ENCODE data around the gene CAPN12.
A peak's percentile ranks its signal among the peaks of the same experiment; 100 is the strongest.

Gene CAPN12

DNA sequence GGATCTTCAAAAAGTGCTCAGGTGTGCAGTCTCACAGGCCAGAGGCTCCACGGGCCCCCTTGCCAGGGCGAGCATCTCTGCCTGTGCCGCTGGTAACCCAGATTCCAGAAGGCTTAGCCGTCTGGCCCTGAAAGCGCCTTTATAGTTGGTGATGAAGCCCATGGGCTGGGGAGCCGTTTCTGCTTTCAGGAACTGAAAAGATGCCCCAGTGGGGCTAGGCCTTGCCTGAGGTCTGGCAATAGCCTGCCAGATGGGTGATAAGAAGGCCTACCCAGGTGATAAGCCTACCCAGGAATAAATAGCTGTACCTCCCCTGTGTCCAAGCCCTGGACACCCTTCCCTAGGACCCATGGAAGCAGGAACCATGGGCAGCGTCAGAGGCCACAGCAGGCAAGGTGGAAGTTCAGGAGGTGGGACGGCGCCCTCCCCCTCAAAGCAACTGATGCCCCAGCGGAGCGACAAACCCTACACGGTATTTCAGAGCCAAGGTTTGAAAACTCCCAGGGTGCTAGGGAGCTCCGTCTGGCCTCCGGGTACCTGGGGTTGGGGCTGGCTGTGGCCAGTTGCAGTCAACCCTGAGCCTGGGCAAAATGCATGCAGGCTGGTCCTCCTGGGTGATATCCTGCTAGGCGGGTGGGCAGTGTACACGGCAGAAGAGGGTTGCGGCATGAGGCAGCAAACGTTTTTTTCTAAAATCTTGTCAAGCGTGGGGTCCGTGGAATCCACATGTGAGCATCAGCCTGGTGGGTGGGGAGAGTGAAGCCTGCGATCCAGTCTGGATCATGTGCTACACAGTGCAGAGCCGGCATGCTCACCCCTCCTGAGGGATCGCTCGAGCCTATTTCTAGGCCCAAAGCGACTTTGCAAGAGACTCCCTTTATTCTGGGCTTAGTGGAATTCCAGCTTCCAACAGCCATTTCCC is 51.6 kb downstream of the CAPN12 start:
- DNase-seq = no peak

DNA sequence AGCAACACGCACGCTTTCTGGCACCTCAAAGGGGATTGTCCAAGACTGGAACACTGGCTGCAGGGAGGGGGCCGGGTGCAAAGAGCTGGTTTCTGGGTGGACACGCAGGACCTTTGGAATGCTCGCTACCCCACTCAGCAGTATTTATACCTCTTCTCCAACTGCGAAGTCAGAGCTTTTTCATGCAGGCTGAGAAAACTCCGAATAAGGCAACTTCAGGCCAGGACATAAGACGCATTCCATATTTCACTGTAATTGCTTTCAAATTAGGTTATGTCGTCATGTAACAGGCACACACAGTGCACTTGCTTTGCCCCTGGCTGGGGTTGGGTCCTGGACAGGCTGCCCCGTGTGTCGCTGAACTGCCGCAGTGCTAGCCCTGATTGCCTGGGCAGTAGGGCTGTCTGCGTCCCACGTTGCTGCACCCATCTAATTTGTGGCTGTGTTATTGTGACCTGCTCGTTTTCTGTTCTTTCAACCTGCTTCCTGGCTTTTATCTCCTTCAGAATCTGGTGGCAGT is 52.3 kb downstream of the CAPN12 start:
- no peak for DNase-seq

DNA sequence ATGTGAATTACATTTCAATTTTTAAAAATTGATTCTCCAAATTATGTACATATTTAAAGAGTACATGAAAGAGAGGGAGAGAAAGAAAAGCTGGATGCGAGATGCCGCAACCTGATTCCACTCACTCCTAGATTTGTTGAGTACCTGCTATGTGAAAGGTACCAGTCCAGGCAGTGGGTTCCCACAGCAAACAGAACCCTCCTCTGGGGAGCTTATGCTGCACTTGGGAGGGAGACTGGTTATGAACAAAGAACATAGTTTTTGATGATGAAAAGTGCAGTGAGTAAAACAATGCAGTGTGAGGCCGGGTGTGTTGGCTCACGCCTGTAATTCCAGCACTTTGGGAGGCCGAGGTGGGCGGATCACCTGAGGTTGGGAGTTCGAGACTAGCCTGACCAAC is 53.4 kb downstream of the CAPN12 start:
- DNase-seq = no peak

DNA sequence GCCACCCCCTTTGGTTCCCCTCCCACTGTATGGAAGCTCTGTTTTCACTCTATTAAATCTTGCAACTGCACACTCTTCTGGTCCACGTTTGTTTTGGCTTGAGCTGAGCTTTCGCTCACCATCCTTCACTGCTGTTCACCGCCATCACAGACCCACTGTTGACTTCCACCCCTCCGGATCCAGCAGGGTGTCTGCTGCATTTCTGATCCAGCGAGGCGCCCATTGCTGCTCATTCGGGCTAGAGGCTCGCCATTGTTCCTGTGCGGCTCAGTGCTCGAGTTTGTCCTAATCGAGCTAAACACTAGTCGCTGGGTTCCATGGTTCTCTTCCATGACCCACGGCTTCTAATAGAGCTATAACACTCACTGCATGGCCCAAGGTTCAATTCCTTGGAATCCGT is 54.1 kb downstream of the CAPN12 start:
- DNase-seq = no peak

DNA sequence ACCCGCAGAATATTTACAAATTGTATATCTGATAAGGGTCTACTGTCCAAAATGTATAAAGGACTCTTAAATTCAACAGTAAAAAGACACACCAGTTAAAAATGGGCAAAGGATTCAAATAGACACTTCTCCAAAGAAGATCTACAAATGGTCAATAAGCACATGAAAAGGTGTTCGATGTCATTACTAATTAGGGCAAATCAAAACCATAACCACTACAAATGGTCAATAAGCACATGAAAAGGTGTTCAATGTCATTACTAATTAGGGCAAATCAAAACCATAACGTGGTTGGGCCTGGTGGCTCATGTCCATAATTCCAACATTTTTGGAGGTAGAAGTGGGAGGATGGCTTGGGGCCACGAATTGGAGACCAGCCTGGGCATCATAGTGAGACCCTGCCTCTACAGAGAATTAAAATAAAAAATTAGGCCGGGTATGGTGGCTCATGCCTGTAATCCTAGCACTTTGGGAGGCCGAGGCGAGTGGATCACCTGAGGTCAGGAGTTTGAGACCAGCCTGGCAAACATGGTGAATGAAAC is 56.4 kb downstream of the CAPN12 start:
- DNase-seq = no peak

DNA sequence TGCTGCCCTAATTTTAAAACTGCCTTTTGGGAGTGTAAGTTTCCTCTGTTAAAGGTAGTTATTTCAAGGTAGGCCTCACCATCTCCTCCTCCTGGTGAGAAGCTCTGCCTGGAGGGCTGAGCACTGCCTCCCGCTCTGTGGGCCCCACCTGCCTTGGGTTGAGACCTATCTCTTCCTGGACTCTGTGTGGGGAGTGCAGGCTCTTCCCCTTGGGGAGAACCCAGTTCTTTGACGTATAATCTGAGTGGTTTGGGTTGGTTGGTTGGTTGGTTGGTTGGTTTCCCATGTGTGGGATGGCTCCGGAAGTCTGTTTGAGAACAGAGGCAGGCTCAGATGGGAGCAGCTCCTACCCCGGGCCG is 57.8 kb downstream of the CAPN12 start:
- DNase-seq = peak; percentile 33 to 41

DNA sequence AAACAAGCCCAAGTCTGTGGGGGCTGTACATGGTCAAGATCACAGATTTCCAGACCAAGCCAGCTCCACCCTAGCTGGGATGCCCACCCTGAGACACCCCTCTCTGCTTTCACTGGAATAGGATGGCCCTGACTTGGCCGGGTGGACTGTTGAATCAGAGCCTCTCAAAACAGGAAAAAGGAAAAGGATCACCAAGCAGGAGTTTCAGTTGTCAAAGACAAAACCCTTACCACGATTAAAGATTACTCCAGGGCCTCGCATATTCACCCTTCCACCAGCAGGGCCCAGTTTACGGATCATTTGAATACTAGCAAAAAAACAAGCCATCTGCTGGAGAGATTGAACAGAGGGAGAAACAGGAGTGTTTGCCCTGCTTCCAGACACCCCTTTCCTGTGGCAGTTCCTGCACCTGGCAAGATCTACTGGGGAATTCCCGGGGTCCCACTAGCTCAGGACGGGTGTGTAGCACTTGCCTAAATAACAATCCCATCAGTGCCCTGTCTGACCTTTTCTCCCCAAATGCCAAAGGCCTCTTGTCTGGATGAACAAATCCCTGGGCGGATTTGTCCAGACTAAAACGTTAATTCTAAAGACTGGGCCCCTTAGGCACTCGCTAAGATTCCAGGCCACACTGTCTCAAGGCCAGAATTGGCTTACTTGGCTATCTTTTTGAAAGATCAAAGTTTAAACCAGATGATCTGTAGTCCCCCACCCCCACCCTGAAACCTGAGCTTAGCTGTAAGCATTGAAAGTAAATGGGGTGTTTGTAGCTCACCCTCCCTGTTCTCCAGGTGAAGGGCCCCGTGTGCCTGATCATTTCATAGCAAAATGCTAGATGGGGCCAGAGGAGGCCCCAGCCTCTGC is 58.4 kb downstream of the CAPN12 start:
- peak; percentile 27 to 37 for DNase-seq

DNA sequence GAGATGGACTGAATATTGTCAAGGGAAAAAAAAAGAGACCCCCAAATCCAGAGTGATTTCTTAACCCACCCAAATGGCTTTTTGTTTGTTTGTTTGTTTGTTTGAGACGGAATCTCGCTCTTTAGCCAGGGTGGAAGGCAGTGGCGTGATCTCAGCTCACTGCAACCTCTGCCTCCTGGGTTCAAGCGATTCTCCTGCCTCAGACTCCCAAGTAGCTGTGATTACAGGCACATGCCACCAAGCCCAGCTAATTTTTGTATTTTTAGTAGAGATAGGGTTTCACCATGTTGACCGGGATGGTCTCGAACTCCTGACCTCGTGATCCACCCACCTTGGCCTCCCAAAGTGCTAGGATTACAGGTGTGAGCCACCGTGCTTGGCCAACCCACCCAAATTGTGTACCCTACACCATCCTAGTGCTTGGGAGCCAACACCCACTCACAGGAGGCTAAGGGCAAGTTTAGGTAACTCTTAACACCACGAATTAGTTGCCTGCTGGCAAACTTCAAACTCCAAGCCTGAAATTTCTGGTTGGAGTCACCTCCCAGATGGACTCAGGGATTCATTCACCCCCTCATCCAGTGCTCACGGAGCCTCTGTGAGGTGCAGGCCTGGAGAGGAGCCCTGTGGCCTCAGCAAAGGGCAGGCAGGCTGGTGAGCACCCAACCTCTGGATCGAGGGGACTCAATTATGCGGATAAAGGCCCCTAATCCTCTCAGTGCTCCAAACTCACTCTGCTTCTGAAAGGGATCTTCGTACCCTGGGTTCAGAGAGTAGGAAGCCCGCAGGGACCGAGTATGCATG is 59.2 kb downstream of the CAPN12 start:
- DNase-seq = no peak

DNA sequence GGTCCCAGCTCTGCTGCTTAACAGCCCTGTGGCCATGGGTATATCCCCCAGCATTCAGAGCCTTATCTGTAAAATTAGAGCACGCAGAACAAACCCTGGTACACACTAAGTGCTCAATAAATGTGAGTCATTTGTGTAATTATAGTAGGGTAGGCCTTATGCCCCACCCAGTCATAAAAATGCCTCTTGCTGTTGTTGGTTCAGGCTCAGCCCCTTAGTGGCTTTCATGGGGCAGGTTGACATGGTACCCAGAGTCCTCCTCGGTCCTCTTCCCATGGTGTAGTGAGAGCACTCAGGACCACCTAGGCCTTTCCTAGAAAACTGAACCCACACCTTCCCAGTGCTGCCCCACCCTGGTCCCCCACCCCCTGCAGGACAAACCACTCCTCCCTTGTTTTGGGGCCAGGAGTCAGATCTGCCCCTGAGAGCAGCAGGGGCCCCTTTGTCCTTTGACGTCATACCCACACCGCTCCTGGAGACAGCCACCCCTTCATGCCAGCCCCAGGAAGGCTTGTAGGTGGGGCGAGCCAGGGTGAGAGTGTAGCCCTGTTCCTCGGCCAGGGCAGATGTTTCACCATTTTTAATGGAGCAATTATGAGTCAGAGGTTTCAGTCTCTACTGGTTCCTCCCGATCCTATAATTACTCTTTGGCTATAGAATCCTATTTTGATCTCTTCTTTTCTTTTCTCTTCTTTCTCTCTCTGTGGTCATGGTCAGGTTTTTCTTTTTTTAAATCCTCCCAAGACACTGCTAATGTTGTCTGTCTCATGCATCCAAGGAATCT is 60.0 kb downstream of the CAPN12 start:
- no peak for DNase-seq

DNA sequence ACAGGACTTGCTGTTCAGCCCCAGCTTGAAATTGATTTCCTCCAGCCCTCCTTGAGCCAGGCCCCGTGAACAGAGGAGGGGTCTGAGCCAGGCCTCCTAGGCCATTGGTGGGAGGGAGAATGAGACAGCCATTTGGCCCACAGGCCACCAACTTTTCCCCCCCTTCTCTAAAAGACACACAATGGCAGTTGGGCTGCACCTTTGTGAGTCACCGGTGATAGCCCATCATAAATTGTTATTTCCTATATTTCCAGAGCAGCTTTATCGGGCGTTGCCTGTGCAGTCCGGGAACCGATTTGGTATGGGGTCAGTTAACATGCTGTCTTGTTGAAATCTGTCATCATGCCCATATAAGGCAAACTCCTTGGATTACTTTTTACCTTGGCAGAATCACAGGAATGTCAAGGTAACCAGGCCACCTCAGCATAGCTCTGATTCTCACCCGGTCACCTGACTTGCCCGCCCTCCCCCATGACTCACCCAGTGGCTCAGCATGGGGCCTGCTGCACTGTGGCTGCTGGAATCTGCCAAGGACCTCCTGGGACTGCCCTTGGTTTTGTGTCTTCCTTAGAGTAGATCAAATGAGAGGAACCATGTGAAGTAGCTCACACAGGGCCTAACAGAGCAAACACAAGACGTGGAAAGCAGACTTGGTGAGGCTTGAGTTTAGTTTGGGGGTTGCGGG is 60.7 kb downstream of the CAPN12 start:
- peak; percentile 5 to 14 for DNase-seq

DNA sequence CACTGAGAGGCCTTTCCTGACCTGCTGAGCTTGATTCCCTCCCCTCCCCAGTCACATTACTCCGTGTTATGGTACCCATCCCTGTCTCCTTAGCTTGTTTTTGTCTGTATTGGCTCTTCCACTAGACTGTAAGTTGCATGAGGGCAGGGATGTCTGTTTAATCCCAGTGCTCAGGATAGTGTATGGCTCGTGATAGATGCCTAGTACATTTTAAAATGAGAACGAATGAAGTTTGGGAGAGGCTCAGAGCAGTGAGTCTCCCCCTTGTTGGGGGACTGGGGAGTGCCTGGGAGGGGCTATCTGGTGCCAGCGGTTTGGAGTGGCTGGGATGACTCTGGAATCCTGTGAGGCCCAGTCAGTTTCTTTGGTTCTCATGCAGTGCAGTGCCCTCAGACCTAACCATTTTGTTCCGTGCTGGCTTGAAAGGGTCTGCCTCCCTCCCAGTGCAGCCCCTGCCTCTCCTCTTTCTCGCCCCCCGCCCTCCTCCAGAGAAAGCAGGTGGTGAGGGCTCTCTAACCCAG is 61.3 kb downstream of the CAPN12 start:
- no peak for DNase-seq

DNA sequence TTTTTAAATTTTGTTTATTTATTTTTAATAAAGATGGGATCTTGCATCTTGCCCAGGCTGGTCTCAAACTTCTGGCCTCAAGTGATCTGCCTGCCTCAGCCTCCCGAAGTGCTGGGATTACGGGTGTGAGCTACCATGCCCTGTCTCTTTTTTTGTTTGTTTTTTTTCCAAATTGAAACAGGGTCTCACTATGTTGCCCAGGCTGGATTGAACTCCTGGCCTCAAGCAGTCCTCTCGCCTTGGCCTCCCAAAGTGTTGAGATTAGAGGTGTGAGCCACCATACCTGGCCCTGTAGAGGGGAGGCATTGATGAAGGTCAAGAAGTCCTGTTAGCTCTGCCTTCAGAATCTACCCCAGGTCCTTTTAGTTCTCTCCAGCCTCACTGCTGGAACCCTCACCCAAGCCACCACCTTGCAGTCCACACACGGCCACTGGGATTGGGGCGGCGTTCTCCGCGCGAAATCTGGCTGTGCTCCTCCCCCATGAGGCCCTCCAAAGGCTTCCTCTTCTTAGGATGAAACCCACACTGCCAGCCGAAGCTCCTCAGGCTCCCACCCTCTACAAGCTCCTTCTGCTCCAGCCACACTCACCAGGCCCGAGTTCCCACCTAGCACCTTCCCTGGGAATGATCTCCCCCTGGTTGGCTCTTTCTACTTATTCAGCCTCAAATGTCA is 61.9 kb downstream of the CAPN12 start:
- DNase-seq = no peak
